VCaP (cell line): ENCODE results near the gene HES1.

Experiments
- H3K27ac ChIP-seq: fragments of 450-650 bp; 2 replicates; pipeline ENCODE4 v1.5.1; 2017
- CTCF ChIP-seq: fragments of 450-650 bp; conservative IDR thresholded peaks from 2 replicates; pipeline ENCODE4 v1.5.1; 2017; ENCODE audit warnings: mild to moderate bottlenecking, moderate library complexity

The HES1 gene

GRCh38 chr3:194137506-194138474 lies 1.8 kb downstream of the HES1 start:
- TF ChIP-seq CTCF = peak; percentile 86
- peak overlapping the region; percentile 98 for H3K27ac ChIP-seq

GRCh38 chr3:194138732-194139070 lies 2.8 kb downstream of the HES1 start:
- peak overlapping the region; percentile 98; the same call in 1 of the 2 replicates for H3K27ac ChIP-seq
- no peak for TF ChIP-seq CTCF

- H3K27ac ChIP-seq = peak overlapping the region; percentile 98
- TF ChIP-seq CTCF = no peak
Measured at GRCh38 chr3:194139071-194139813, 3.3 kb downstream of the HES1 start.

GRCh38 chr3:194139814-194140391 lies 4.0 kb downstream of the HES1 start:
- peak overlapping the region; percentile 98 for H3K27ac ChIP-seq
- TF ChIP-seq CTCF = no peak

GRCh38 chr3:194140520-194141414 lies 4.8 kb downstream of the HES1 start:
- H3K27ac ChIP-seq = peak overlapping the region; percentile 98
- no peak for TF ChIP-seq CTCF

GRCh38 chr3:194141415-194142155 lies 5.6 kb downstream of the HES1 start:
- TF ChIP-seq CTCF = no peak
- H3K27ac ChIP-seq = peak overlapping the region; percentile 98
